SW480 (cell line): ENCODE results near the gene MEF2C.
"Not testable (repeated sequence)": the region's sequence is repeated elsewhere in the genome, so short reads cannot be mapped to it uniquely, and the experiment has no call there.

Experiments used
- DNase-seq: peaks from one replicate; pipeline ENCODE4 v3.0.0-alpha.2; 2016; ENCODE audit warnings: low spot score

MEF2C gene

GRCh38 chr5:88883059-88883835 is at the start of gene MEF2C:
TSS of gene MEF2C (minus strand) at chr5:88883184. CDS start at chr5:88823788, 59,396 bp downstream.
- DNase-seq = peak; percentile 35

GRCh38 chr5:88932541-88932940 is 49.6 kb upstream of the MEF2C start:
- DNase-seq = no peak

GRCh38 chr5:88930335-88930734 is 47.4 kb upstream of the MEF2C start:
- DNase-seq = no peak

DNA sequence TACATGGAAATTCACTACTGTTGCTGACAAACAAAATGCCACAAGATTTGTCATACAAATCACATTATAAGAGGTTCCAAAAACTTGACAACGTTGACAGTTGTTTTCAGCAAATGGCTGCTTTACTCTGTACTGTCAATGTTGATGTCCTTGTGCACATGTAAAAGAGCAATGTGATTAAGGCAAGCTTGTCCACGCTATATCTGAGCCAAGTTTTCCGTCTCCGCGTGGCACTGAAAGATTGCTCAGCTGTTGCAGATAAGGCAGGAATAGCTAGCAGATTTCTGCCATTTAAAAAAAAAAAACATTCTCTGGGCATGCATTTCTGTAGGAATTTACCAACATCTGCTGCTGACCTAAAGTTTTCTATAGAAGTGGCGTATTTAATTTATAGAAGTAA is 46.4 kb upstream of the MEF2C start:
- DNase-seq = no peak

GRCh38 chr5:88926774-88927173 is 43.8 kb upstream of the MEF2C start:
- DNase-seq = no peak

DNA sequence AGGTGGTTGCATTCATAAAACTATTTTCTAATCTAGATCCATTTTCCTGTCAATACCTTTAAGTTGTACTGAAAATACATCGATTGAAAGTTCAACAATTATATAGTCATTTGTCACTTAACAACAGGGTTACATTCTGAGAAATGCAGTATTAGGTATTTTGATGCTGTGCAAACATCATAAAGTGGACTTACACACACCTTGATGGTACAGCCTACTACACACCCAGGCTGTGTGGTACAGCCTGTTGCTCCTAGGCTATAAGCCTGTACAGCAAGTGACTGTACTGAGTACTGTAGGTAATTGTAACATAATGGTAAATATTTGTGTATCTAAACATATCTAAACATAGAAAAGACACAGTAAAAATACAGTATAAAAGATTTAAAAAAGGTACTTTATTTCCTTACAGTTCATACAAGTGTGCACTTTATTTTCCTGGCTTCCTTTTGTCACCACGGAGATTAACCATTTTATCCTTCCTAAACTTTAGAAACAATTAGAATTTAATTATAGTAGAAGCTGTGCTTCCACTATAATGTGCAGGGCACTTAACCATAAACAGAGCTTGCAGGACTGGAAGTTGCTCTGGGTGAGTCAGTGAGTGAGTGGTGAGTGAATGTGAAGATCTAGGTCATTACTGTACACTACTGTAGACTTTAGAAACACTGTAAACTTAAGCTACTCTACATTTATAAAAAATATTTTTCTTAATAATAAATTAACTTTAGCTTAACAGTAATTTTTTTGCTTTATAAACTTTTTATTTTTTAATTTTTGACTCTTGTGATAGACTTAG is 42.9 kb upstream of the MEF2C start:
- DNase-seq = no peak

DNA sequence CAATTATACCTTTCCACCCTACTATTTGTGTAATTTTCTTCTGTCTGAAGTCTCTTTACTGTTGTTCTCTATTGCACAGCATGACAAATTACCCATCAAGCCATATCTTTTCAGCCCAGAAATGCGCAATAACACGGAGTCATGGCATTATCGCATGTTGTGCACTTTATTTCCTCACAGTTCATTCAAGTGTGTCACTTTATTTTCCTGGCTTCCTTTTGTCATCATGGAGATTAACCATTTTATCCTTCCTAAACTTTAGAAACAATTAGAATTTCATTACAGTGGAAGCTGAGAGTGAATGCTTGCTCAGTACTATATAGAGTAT is 41.3 kb upstream of the MEF2C start:
- no peak for DNase-seq

DNA sequence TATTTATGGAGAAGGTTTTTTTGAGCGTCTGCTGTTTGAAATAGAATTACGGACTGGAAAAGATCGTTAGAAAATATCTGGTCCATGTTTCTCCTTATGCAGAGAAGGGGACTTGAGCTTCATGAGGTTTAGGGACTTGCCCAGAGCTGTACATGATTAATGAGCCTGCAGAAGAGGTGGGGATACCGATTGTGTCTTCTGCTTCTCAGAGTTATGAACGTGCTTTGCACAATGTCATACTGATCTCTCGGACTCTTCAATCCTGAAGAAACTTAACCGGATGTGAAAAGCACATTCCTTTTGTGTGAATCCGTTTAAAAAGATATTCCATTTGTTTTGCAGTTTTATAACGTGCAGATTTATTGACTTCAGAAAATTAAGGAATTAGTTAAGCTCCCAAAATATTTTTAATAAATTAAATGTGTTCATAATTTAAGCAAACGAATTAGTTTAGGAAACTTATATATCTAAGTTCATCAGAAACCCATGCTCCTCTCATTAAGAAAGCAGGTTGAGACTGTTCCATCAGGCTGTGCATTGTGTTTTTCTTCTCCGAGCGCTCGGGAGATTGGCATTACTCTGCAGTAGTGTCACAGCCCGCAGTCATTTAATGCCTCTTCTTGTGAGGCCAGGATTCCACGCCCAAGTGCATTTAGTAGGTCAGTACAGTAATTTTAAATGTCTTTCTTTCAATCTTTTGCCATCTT is 40.8 kb upstream of the MEF2C start:
- DNase-seq = no peak

DNA sequence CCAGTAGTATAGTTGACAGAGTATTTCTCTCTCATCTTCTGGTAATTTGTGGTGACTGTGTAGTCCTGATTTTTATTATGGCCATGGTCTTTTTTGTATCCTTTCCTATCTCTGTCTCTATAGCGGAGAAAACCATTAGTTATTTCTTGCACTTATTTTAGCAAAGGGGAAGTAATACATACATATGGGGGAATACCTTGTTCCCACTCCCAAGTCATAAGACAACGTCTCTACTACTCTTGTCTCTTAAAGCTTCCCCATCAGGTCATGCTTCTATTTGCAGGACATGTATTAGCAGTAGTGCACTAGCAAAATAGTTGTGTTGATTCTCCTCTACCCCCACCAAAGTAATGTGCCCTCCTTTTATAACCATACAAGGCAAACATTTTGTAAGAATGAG is 29.8 kb upstream of the MEF2C start:
- not testable (repeated sequence) for DNase-seq

DNA sequence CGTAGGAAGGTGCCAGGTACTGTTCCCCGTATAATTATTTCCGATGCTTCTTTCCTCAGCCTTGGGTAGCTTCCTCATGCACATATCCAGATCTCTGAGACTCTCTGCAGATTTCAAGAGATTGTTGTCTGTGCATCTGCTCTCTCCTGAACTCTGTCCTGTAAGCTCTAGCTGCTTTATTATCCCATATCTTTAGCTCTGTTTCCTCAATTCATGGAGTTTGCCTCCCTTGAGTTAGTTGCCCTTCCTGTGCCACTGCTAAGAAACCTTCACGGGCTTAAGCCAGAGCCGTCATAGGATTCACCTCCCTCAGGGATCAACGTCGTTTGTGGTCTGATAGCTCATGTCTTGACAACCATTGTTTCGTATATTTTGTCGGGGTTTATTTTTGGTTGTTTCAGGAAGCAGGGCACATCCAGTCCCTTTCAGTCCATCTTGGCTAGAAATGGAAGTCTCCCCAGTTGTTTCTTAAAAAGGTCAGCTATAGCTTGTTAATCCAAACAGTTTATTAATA is 28.1 kb upstream of the MEF2C start:
- not testable (repeated sequence) for DNase-seq

- DNase-seq = not testable (repeated sequence)
These were observed 21.5 kb upstream of the MEF2C start for GRCh38 chr5:88904478-88904877.

DNA sequence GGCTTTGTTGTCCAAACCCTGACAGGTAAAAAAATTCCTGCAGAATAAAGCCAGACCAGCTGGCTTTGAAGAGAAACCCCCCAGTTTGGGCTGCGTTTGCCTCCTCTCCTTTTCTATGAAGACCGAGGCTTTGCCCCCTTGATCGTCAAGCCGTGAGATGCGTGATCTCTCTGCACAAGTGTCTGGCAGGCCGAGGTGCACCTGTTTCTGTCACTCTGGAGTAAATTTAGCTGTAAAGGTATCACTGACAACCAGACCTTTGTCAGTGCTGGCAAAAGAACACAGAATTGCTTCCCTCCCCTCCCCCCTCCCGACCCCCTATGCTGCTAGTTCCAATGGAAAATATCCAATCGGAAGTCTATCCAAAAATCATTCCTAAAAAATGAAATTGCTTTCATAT is 21.0 kb upstream of the MEF2C start:
- DNase-seq = not testable (repeated sequence)

GRCh38 chr5:88901077-88901476 is 18.1 kb upstream of the MEF2C start:
- not testable (repeated sequence) for DNase-seq

DNA sequence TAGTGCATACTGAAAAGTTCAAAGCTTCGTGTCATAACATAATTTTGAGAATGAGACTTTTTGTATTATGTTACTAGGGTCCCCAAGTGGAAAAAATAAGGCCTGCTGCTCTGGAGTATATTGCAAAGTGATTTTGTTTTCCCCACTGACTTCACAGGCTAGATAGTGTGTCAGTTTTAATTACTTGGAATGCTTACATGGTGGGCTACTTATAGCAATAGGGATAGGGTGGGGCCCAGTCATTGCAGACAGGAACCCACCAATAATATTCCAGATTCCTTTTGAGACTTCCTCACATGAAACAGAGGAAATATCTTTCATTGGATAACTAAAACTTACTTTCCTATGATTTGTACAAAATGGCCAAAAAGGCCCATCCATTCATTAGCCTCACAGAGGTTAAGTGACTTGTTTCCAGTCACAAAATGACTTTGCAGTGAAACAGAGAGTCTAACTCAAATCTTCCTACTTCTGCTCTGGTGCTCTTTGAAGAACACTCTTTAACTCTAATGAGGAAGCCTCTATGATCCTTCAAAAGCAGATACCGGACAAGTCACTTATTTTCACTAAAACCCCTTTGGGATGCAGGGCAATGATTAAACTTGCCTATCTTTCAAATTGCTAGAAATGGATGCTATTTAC is 16.2 kb upstream of the MEF2C start:
- no peak for DNase-seq

DNA sequence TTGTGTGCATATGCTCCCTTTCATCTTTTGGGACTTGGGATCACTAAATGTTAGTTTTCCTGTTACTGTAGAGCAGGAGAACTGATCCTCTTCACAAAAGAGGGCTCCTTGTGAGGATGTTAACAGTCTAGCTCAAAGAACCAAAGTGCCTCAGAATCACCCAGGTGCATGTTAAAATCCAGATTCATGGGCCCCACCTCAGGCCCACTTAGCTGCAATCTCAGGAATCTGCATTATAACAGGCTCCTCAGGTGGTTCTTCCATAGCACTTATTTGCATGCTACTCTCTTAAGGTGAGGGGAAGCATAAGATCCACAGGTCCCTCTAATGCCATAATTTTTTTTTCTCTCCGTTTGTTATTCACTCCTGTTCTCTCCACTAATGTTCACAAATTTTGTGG is 14.8 kb upstream of the MEF2C start:
- DNase-seq = no peak

GRCh38 chr5:88895681-88896501 is 12.9 kb upstream of the MEF2C start:
- no peak for DNase-seq

GRCh38 chr5:88892669-88893068 is 9.7 kb upstream of the MEF2C start:
- DNase-seq = no peak

DNA sequence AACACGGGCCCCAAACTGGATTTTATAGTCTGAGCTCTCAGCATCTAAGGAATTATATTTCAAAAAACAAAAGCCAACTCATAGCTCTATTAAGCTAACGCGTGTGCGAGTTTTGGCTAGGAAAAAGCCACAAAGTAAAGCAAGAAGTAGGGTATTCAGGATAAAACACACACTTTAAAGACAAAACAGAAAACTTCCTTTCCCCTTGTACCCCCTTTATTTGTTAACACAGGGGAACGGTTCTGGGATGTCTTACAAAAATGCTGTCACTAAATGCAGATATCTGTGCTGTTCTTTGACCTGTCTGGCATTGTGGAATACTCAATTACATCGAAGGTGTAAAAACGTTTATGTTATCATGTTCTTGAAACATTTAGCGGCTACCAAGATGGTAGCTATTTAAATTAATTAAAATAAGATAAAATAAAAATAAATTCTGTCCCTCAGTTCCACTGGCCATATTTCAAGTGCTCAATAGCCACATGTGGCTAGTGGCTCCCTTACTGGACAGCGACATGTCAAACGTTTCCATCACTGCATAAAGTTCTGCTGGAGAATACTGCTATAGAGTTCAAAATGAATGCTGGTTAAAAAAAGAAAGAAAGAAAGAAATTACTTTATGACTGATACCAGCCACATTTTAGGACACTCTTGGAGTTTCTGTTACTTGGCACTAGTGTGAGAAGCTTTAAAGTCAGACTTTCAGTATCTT is 7.2 kb upstream of the MEF2C start:
- DNase-seq = no peak

DNA sequence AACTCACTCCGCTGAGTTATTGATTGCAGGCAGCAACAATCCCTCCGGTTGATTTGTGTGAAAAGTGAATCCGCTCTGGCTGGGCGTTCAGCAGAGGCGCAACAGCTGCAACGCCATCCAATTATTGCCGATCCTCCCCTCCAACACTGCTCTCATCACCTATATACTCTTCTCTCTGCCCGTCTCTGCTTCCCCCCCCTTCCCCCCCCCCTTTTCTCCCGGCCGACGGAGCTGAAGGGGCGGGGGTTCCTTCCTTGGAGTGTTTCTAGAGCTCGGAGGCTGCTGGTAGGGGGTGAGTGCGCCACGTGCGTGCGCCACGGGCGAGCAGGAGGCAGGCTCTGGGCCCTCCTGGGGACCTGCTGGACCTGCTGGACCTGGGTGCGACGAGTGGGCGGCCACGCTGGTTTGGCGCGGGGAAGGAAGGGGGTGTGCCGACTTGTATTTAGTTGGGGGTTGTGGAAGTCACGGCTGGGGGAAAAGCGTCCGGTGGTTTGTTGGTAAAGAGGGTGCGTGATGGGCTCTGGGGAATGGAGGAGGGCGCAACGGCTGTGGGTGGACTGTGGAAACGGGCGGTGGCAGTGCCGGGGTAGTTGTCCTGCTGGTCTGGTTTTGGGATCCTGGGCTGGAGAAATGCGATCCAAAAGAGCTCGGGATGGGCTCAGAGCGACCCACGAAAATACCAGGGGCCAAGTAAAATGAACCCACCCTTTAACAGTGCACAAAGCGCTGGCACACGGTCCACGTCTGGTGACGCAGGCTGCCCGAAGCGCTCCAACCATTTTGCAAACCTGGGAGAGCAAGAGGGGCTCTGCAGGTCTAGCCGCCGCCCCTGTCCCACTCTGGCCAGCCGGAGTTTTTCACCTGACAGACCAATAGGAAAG is 6.4 kb upstream of the MEF2C start:
- no peak for DNase-seq

DNA sequence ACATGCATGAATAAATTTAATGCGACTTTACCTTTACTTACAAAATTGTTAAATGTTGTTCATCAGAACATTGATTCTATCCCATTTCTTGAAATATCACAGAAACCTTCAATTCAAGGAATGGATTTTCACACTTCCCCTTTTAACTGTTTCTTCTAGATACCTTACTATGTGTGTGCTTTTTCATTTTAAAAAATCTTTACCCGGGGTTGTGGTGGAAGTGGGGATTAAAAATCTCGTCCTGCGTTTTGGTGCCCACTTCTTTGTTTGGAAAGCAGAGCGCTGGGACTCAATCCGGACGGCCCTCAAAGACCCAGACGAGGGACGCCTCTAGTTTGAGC is 5.8 kb upstream of the MEF2C start:
- DNase-seq = no peak
